GM12873 (cell line): ENCODE data around the gene MSL3.

ENCODE experiments used
- TF ChIP-seq, protein P1 (sequence below): IDR thresholded peaks from 2 replicates; pipeline ENCODE4 v1.5.1; 2012; ENCODE audit warnings: low read depth, mild to moderate bottlenecking, moderate library complexity, low read length, control low read depth; ENCODE audit not compliant: insufficient read depth; ENCODE audit errors: missing control alignments

MSL3 gene

DNA sequence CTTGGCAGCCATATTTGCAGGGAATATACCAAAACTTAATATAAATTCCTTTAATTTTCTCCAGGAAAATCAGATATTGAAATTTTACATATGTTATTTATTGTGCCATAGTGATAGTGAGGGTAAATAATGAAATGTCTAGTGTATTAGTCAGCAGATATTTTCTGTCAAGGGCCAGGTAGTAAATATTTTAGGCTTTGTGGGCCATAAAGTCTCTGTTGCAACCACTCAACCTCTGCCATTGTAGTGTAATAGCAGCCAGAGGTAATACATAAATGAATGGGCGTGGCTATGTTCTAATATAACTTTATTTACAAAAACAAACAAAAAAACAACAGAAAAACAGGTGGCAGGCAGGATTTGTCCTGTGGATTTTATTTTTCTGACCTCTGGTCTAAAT lies 33.5 kb downstream of the MSL3 start:
- TF ChIP-seq, protein P1, sequence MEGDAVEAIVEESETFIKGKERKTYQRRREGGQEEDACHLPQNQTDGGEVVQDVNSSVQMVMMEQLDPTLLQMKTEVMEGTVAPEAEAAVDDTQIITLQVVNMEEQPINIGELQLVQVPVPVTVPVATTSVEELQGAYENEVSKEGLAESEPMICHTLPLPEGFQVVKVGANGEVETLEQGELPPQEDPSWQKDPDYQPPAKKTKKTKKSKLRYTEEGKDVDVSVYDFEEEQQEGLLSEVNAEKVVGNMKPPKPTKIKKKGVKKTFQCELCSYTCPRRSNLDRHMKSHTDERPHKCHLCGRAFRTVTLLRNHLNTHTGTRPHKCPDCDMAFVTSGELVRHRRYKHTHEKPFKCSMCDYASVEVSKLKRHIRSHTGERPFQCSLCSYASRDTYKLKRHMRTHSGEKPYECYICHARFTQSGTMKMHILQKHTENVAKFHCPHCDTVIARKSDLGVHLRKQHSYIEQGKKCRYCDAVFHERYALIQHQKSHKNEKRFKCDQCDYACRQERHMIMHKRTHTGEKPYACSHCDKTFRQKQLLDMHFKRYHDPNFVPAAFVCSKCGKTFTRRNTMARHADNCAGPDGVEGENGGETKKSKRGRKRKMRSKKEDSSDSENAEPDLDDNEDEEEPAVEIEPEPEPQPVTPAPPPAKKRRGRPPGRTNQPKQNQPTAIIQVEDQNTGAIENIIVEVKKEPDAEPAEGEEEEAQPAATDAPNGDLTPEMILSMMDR = no peak

DNA sequence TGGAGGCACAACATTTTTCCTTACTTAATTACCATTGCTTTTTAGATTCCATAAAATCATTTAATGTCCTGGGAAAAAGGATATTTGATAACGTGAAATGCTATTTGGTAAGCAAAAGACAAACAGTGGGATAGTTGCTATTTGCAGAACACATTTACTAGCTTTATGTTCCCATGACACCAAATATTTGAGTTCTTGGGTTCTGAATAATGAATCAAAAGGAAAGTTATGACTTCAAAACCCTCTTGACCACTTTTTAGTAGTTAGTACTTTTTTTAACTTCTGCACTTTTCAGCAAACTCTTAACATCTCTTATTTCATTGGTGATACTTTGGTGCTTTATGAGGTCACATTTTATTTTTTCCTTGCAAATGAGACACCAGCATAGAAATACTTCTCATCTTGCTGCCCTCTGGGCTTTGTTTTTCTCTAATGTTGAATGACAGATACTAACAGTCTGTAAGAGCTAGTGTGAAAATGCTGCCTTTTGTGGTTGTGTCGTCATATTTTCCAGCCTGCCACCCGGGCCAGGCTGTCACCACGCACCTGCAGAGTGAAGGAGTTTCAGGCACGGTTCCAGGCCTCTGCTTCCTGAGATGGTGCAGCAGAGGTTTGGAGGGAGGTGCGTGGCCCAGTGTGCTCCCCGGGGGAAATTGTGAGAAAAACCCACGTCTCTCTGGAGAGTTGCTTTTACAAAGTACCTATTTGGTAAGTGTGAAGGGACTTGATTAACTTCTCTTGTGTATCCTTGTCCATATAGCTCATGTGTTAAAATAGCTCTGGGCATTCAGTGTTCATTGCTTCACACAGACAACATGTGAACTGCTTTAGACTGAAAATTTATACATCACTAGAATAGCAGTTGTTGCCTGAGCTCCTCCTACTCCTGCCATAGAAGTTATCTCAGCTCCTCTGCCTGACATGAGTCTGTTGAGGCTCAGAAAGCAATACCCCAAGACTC lies 34.7 kb downstream of the MSL3 start:
- TF ChIP-seq, protein P1 = no peak

DNA sequence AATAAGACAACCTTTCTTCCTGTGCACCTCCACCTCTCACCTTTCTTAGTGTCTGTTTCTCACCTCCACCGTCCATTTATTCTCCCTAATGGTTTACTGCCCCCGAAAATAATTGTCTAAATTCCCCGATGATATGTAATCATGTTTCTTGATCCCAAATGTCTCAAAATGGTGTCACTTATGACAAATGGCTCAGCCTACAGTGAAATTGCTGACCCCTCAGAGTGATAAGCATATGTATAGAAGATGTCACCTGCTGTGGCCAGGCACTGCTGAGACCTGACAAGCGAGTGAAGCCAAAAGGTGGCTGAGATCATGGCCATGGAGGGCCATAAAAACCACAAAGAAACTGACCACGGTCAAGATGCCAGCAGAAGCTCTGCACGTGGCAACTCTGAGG lies 35.7 kb downstream of the MSL3 start:
- TF ChIP-seq, protein P1 = no peak

DNA sequence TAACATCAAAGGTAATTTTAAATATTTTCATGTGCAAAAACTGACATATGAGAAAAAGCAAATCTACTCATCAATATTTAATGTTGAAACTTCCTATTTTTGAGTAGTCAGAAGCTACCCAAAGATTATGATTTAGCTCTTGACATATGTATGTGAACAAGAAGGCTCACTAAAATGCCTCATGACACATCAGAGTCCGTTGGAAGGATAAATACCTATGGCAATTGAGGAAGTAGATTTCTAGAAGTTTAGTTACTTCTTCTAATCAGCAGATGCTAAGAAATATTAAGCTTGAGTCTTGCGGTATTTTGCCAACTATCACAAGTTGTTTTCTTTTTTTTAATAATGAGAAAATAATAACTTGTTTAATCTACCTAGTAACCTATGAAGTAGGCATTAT lies 55.3 kb downstream of the MSL3 start:
- TF ChIP-seq, protein P1 = no peak
